ENCODE data around the gene TTC34. TPM values are rescaled to one million over a fixed set of nuclear protein-coding genes. Genes with fewer than 3 reads are reported as not detected.

The TTC34 gene, protein sequence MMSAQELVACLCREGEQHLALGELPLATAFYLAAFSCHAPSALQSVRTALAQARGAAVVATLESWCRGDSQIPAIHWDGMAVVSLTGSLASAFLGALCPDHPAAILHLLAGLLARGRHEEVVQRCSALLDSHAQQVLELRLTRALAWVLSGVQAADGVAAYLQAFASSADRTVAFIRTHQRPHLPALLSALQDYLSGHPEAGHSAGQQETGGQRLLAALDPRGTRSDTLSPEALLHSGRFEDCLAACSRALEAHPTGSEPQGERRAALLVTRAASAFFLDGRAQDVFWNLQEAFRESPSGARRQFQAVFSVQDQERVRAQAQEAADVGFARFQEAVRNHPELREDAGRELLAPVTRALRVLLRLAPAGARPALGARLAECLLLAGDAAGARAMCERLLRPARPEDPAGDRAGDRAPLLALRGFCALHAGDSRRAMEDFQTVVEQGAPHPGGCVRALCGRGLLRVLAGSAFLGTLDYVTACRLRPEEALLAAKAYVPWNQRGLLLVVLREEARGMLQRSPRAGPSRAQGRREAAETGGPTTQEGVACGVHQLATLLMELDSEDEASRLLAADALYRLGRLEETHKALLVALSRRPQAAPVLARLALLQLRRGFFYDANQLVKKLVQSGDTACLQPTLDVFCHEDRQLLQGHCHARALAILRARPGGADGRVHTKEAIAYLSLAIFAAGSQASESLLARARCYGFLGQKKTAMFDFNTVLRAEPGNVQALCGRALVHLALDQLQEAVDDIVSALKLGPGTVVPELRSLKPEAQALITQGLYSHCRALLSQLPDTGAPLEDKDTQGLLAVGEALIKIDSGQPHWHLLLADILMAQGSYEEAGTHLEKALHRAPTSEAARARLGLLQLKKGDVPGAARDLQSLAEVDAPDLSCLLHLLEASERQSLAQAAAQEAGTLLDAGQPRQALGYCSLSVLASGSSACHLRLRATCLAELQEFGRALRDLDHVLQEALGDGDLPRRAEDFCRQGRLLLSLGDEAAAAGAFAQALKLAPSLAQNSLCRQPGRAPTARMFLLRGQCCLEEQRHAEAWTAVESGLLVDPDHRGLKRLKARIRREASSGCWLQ
- polyA plus RNA-seq (2012; rRNA removed), result 0.16 TPM in 2 replicates
- 0.03 TPM in 2 replicates for polyA plus RNA-seq (2012; cell fraction: cytosol; rRNA removed)
- 1.4 TPM in 2 replicates for polyA plus RNA-seq (2012; cell fraction: nucleus; rRNA removed)

DNA sequence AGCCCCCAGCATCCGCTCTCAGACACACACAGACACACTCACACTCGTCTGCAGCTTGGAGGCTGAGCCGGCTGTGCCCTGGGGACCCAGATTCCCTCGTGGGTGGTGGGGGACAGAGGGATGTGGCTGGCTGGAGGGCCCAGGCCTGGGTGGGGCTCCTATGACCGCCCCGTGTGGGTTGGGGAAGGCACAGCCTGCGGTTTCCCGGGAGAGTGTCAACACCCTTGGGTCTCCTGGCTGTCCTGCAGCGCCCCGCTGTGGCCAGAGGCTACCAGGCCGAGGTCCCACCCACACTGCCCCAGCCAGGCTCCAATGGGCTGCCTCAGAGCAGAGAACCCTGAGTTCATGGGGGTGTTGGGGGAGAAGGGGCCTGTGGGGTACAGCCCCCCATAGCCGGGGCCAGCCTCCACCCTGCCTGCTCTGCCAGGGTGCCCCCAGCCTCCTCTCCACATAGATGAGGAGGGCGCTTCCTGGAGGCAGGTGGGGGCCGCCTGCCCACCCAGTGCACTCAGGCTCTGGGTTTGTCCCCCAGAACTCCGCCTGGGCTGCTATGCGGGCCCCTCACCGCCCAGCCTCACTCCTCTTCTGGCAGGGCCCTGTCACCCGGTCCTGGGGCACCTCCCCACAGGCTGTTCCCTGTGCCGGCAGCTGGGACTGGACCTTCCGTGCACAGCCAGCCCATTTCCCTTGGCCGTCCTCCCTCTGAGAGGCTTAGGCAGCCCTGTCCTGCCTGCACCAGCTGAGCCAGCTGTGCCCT is at the start of gene TTC34:
Gene TTC34 (minus strand): TSS at position 159 of the 757 bp plus-strand sequence. CDS start 866 bp downstream, outside the sequence.
- Histone ChIP-seq H3K9me2 (no peaks in the 10 kb centered on the region), H3K36me3 (replicated peaks in 1 of 2; ENCODE audit: control insufficient read depth in 1 of 2, insufficient read depth in 2 of 2, low read length in 1 of 2) (no peaks in the 10 kb centered on the region), H4K20me1 (ENCODE audit: insufficient read depth) (no peaks in the 10 kb centered on the region), H3F3A (replicated peaks; ENCODE audit: insufficient read depth) (no peaks in the 10 kb centered on the region), H3K27me3 (ENCODE audit: insufficient read depth) (peaks cover 18% of the 10 kb centered on the region; the same call in 1 of the 2 replicates), H2AFZ (ENCODE audit: low read depth) (no peak within 1 kb of the TSS), H3K4me2 (no peak within 1 kb of the TSS), H3K9me3 (no peaks in the 10 kb centered on the region), H3K4me1 (ENCODE audit: control insufficient read depth in 1 of 2, insufficient read depth in 2 of 2, low read depth in 1 of 2, low read length in 1 of 2) (no peaks in the 10 kb centered on the region), H3K79me2 (ENCODE audit: insufficient read depth) (no peaks in the 10 kb centered on the region), H3K27ac (ENCODE audit: low read depth in 2 of 2, low read length in 1 of 2) (no peak within 1 kb of the TSS), H3K9ac (no peak within 1 kb of the TSS), H3K4me3 (ENCODE audit: low read depth in 2 of 2, low read length in 1 of 2) (no peak within 1 kb of the TSS)
- CTCF ChIA-PET, result interaction anchor here (0.9 to 1.8 kb wide), 5 partner anchors 9 to 387 kb away, joined by 3 to 5 read pairs (median 3); no protein-coding TSS in a partner anchor
- peak; percentile 76 for DNase-seq
- POLR2A ChIA-PET, result no interaction called here
- WGBS (ENCODE audit: low lambda C conversion rate), result 6% methylated on average over 4 of the region's 21 CpGs
- TF ChIP-seq RCOR1 (IDR thresholded peaks at IDR 0.05; ENCODE audit: low read length) (no peak), YY1 (IDR thresholded peaks at IDR 0.05; ENCODE audit: low read depth) (no peak), RAD21 (IDR thresholded peaks at IDR 0.05; ENCODE audit: low read length) (peak; percentile 54), EP300 (IDR thresholded peaks at IDR 0.05; ENCODE audit: borderline replicate concordance in 1 of 2, low read depth in 1 of 2, low read length in 1 of 2) (no peak), CTCF (IDR thresholded peaks at IDR 0.05) (peak; percentile 53)

DNA sequence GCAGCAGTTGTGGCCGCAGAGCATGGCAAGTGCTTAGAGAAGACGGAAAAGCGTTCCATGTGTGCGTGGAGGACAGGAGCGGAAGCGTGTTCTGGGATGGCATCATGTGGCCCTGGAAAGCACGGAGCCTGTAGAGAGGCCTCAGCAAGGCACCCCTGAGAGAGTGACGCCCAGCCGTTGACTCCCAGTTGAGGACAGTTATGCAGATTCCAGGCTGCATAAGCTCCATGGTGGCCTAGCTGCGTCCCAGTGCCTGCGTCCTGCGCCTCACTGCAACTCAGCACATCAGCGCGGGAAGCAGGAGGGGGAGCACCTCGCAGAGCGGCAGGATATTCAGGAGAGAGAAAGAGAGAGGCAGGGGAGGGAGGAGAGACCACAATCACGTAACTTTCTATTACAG is 49.0 kb upstream of the TTC34 start:
- H3K4me1 ChIP-seq (ENCODE audit: control insufficient read depth in 1 of 2, insufficient read depth in 2 of 2, low read depth in 1 of 2, low read length in 1 of 2), result no peaks in the 10 kb centered on the region
- 27% methylated on average over 13 of the region's 17 CpGs for WGBS (ENCODE audit: low lambda C conversion rate)
- H3K27ac ChIP-seq (ENCODE audit: low read depth in 2 of 2, low read length in 1 of 2), result no peak overlapping the region
- H3K9me3 ChIP-seq, result no peaks in the 10 kb centered on the region
- no peaks in the 10 kb centered on the region for H3K27me3 ChIP-seq (ENCODE audit: insufficient read depth)
- H2AFZ ChIP-seq (ENCODE audit: low read depth), result no peak overlapping the region
- no peaks in the 10 kb centered on the region for H3F3A ChIP-seq (replicated peaks; ENCODE audit: insufficient read depth)
- H3K9me2 ChIP-seq, result no peaks in the 10 kb centered on the region
- H3K9ac ChIP-seq, result no peak overlapping the region
- no peaks in the 10 kb centered on the region for H3K36me3 ChIP-seq (replicated peaks in 1 of 2; ENCODE audit: control insufficient read depth in 1 of 2, insufficient read depth in 2 of 2, low read length in 1 of 2)
- no peaks in the 10 kb centered on the region for H3K79me2 ChIP-seq (ENCODE audit: insufficient read depth)
- no peaks in the 10 kb centered on the region for H4K20me1 ChIP-seq (ENCODE audit: insufficient read depth)
- H3K4me2 ChIP-seq, result no peak overlapping the region
- H3K4me3 ChIP-seq (ENCODE audit: low read depth in 2 of 2, low read length in 1 of 2), result no peak overlapping the region
- ChIA-PET CTCF (no interaction called here), POLR2A (no interaction called here)
- no peak for DNase-seq
- no peak for TF ChIP-seq JUND (IDR thresholded peaks at IDR 0.05)
- TF ChIP-seq MEF2A (IDR thresholded peaks at IDR 0.05; ENCODE audit: borderline replicate concordance, low read depth), result no peak
- TF ChIP-seq, protein P1, sequence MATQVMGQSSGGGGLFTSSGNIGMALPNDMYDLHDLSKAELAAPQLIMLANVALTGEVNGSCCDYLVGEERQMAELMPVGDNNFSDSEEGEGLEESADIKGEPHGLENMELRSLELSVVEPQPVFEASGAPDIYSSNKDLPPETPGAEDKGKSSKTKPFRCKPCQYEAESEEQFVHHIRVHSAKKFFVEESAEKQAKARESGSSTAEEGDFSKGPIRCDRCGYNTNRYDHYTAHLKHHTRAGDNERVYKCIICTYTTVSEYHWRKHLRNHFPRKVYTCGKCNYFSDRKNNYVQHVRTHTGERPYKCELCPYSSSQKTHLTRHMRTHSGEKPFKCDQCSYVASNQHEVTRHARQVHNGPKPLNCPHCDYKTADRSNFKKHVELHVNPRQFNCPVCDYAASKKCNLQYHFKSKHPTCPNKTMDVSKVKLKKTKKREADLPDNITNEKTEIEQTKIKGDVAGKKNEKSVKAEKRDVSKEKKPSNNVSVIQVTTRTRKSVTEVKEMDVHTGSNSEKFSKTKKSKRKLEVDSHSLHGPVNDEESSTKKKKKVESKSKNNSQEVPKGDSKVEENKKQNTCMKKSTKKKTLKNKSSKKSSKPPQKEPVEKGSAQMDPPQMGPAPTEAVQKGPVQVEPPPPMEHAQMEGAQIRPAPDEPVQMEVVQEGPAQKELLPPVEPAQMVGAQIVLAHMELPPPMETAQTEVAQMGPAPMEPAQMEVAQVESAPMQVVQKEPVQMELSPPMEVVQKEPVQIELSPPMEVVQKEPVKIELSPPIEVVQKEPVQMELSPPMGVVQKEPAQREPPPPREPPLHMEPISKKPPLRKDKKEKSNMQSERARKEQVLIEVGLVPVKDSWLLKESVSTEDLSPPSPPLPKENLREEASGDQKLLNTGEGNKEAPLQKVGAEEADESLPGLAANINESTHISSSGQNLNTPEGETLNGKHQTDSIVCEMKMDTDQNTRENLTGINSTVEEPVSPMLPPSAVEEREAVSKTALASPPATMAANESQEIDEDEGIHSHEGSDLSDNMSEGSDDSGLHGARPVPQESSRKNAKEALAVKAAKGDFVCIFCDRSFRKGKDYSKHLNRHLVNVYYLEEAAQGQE (IDR thresholded peaks at IDR 0.05; ENCODE audit: low read depth, low read length), result no peak
- no peak for TF ChIP-seq EZH2phosphoT487 (IDR thresholded peaks at IDR 0.05; ENCODE audit: borderline replicate concordance, low read depth)
- no peak for TF ChIP-seq FOXJ3 (CRISPR knock-in tag; IDR thresholded peaks at IDR 0.05)
- no peak for TF ChIP-seq EP300 (IDR thresholded peaks at IDR 0.05; ENCODE audit: borderline replicate concordance in 1 of 2, low read depth in 1 of 2, low read length in 1 of 2)
- TF ChIP-seq, protein P2, sequence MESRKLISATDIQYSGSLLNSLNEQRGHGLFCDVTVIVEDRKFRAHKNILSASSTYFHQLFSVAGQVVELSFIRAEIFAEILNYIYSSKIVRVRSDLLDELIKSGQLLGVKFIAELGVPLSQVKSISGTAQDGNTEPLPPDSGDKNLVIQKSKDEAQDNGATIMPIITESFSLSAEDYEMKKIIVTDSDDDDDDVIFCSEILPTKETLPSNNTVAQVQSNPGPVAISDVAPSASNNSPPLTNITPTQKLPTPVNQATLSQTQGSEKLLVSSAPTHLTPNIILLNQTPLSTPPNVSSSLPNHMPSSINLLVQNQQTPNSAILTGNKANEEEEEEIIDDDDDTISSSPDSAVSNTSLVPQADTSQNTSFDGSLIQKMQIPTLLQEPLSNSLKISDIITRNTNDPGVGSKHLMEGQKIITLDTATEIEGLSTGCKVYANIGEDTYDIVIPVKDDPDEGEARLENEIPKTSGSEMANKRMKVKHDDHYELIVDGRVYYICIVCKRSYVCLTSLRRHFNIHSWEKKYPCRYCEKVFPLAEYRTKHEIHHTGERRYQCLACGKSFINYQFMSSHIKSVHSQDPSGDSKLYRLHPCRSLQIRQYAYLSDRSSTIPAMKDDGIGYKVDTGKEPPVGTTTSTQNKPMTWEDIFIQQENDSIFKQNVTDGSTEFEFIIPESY (IDR thresholded peaks at IDR 0.05; ENCODE audit: borderline replicate concordance, low read depth), result no peak
- TF ChIP-seq, protein P3, sequence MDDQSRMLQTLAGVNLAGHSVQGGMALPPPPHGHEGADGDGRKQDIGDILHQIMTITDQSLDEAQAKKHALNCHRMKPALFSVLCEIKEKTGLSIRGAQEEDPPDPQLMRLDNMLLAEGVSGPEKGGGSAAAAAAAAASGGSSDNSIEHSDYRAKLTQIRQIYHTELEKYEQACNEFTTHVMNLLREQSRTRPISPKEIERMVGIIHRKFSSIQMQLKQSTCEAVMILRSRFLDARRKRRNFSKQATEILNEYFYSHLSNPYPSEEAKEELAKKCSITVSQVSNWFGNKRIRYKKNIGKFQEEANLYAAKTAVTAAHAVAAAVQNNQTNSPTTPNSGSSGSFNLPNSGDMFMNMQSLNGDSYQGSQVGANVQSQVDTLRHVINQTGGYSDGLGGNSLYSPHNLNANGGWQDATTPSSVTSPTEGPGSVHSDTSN (IDR thresholded peaks at IDR 0.05), result no peak
